ENCODE measurements around the gene CRISP3.

GRCh38 chr6:49733680-49734079 is 10.5 kb downstream of the CRISP3 start:
- TF ChIP-seq CTCF (IDR thresholded peaks at IDR 0.05), result no peak
- TF ChIP-seq POLR2A (IDR thresholded peaks at IDR 0.05), result no peak

All from thyroid gland (tissue), 4 donors.